NCI-H748 treated with DMSO at 0.1 percent for 48 hours (cell line): ENCODE measurements around the gene UMPS.

ENCODE experiments used
- DNase-seq: peaks from one replicate; lab custom pipeline; 2025; lab: John Stamatoyannopoulos, UW

The UMPS gene

DNA sequence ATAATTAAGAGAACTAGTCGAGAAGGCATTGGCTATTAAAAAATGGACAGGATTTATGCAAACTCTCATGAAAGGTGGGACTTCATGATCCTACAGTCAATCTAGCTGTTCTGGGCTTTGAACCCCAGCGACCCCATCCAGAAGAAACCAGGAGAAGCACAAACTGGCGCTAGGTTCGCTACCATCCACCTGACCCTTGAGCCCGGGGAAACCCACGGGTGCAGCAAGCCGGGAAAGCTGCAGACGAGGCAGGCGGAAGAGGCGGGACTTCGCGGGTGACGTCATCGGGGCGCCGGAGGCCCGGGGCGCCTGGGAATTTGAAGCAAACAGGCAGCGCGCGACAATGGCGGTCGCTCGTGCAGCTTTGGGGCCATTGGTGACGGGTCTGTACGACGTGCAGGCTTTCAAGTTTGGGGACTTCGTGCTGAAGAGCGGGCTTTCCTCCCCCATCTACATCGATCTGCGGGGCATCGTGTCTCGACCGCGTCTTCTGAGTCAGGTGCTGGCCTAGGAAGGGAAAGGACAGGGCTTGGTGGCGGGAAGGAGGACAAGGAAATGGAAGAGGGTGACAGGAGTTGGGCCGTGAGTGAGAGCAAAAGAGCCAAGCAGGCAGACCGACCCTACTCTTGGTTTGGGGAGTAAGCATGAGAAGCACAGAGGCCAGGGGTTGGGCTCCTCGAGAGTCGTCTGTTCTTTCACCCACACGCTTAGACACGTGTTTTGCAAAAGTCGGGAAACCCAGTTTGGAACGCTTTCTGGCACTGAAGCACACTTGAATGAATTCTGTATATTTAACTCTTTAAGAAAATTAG is at the start of gene UMPS:
TSS of gene UMPS (plus strand) at position 324 of the 812 bp plus-strand sequence. CDS start at position 344, 20 bp downstream.
- peak; percentile 58 for DNase-seq

DNA sequence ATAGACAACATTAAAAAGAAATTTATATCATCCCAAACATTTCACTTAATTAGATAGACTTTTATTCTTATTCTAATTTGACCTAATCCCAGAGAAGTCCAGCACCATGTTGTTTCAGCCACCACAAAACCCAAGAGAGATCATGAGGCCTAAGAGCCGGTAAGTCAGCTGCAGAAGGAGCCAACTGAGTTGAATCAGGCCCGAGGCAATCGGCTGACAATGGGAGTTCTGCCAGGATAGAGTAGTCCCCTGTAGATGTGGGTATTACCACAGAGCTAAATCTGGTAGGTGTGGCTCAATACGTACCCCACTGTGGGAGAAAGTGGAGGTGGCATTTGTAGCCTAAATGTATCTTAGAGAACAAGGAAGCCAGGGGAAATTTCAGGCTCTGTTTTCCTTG is 49.7 kb upstream of the UMPS start:
- no peak for DNase-seq

- DNase-seq = no peak
Measured at GRCh38 chr3:124682263-124682662, 48.0 kb upstream of the UMPS start.

GRCh38 chr3:124684459-124684858 is 45.8 kb upstream of the UMPS start:
- DNase-seq = no peak

DNA sequence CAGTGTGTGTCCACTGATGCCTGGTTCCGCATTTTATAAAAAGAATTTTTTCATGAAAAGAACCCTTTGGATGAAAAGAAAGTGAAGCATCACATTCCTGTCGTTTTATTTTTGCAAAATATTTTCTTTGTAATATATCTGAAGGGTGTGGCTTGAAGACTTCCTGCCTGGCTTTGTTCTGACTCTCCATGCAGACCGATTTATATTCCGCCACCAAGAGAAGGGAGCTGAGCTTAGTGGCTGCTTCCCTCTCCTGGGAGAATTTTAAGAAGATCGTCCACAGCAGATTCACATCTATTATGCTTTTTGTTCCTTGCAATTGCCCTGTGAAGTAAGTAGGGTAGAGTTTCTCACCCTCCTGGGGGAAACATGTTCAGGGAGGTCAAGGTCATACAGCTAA is 45.2 kb upstream of the UMPS start:
- DNase-seq = no peak

DNA sequence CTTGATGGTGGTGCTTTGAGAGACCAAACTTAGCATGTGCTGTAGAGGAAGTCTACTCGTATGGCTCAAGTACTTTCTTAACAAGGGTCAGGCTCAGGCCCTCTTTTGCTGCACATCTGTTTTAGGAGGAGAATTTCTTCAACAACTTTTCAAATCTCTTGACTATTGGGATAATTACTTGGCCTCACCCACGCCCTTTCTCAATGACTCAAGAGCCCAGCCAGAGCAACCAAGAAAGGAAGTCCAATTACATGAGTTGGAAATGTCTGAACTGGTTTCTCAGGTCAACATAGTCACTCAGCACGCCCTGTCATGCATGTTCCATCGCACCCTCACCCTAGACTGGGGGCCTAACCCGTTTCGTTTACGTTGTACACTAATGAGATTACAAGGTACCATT is 44.8 kb upstream of the UMPS start:
- no peak for DNase-seq

- DNase-seq = no peak
Measured at GRCh38 chr3:124686028-124686670, 44.1 kb upstream of the UMPS start.

DNA sequence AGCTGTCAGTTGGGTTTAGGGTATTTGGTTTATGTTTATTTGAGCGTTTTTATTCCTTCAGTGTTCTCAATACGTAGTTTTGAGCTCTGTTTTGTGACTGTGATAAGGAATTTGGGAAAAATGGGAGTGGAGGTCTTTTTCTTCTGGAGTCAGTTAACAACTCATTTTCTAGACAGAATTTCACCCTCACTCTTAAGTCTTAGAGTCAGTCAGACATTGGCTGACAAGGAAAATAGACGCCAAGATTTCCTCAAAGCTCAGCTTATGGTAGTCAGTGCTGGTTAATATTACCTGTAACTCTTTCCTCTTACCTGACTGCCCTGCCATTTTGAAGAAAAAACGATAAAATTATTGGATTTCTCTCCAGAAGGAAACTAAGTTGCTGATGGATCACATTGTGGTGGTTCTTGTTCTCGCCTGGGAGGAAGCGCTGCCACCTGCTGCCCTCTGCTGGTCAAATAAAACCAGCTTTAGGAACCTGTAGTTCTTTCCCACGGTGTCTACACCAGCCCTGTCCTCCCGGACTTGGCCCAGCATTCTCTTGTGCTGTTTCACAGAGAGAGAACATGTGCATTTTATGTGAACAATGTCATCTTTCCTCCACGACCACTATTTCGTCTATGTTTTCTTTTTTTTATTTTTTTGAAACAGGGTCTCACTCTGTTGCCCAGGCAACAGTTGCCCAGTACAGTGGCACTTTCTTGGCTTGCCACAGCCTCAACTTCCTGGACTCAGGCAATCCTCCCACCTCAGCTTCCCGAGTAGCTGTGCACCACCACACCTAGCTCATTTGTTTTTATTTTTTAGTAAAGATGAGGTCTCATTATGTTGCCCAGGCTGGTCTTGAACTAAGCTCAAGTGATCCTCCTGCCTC is 41.4 kb upstream of the UMPS start:
- DNase-seq = peak; percentile 30

- no peak for DNase-seq
Measured at GRCh38 chr3:124691599-124691998, 38.7 kb upstream of the UMPS start.

DNA sequence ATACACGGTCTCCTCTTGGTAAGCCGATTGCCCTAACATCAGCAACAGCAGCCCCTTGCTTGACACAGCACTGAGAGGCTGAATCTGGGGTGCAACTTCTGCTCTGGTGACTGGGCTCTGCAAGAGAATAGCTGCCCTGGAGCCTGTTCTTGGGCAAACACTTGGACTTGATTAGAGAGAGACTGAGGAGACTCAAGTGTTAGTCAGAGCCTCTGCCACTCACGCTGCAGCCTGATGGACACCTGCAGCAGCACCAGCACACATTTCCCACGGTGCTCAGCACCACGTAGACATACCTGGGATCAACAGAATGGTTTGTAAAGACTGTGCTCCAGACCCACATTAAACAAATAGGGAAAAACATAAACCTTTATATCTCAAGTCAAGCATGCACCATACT is 35.8 kb upstream of the UMPS start:
- no peak for DNase-seq

- DNase-seq = no peak
Measured at GRCh38 chr3:124695369-124695768, 34.9 kb upstream of the UMPS start.

GRCh38 chr3:124696006-124696405 is 34.2 kb upstream of the UMPS start:
- DNase-seq = no peak

- no peak for DNase-seq
Measured at GRCh38 chr3:124697302-124697701, 33.0 kb upstream of the UMPS start.

DNA sequence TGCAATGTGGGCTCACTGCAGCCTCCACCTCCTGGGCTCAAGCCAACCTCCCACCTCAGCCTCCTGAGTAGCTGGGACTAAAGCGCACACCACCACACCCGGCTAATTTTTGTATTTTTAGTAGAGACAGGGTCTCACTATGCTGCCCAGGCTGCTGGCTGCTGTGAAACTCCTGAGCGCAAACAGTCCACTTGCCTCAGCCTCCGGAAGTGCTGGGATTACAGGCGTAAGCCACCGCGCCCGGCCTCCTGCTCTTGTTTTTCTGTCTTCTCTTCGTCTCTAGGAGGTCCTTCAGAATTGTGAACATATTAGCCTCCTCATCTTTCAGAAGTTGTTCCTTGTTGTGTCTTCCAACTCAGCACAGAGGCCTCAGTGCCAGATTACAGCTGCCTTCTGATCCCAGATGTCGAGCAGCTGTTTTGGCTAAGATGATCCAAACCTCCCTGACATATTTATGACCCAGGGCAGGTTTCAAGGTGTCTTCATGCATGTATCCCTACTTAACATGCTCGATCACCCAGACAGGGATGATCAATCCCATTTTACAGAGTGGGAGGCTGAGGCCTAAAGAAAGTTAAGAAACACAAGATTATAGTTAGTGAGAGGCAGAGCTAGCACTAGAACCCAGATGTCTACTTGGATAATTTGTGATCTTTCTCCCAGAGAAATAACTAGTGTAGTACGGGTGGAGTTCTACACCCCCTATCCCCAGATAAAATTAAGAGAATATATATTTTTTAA is 32.1 kb upstream of the UMPS start:
- DNase-seq = no peak

GRCh38 chr3:124699051-124699450 is 31.2 kb upstream of the UMPS start:
- no peak for DNase-seq

GRCh38 chr3:124699686-124700396 is 30.4 kb upstream of the UMPS start:
- no peak for DNase-seq

DNA sequence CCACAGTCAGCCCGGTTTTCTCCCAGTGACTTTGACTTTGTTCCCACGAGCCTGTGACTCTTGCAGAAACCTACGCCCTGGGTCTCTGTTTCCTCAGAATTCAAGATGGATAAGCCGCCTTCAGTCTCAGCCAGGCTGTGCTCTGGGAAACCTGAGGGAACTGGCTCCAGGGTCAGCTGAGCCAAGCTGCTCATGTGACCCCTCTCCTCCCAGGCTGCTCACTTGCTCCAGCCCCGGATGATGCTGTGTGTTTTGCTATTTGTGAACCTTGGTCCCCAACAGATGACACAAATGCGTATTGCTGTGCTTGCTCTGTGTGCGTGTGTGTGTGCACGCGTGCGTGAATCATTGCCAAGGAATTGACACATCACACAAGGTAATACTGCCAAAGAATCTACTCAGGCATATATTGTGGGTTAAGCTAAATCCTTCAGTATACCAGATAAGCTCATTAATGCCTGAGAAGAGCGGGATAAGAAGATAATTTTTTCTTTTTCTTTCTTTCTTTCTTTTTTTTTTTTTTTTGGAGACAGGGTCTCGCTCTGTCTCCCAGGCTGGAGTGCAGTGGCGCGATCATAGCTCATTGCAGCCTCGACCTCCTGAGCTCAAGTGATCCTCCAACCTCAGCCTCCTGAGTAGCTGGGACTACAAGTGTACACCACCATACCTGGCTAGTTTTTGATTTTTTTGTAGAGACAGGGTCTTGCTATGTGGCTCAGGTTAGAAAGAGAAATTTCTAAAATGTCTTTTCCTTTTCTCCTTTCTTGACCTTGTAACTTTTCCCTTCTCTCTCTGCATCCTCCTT is 29.2 kb upstream of the UMPS start:
- DNase-seq = no peak

DNA sequence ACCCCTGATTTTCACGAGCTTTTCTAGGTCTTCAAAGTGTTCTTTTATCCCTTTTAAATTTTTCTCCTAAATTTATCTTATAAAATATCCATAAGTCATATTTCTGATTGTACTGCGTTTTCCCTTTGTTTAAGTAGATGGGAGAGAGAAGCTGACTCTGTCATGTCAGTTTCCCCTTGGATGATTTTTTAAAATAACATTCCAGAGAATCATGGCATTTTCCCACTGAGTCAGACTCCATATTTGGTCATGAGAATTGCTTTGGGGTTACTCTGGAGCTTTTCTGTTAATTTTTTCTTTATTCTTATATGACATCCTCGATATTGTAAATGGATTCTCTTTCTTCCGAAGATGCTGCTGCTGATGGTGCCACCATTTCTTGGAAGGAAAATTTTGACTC is 28.6 kb upstream of the UMPS start:
- DNase-seq = no peak

DNA sequence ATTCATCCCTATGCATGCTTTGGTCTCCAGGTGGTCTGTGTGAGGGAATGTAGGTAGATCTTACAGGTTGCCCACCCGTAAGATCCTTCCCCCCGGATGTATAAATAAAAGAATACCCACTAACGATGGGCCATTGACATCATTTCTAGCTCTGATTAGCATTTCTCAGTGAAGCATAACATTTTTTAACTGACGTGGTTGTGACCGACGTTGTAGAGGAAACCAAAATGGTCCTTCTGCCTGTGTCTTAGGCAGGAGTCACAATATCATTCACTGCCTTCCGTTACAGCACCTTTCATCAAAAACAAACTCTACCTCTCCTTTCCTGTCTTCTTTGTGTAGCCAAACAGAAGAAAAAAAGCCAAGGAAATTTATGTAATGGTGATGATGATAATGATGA is 27.3 kb upstream of the UMPS start:
- no peak for DNase-seq

DNA sequence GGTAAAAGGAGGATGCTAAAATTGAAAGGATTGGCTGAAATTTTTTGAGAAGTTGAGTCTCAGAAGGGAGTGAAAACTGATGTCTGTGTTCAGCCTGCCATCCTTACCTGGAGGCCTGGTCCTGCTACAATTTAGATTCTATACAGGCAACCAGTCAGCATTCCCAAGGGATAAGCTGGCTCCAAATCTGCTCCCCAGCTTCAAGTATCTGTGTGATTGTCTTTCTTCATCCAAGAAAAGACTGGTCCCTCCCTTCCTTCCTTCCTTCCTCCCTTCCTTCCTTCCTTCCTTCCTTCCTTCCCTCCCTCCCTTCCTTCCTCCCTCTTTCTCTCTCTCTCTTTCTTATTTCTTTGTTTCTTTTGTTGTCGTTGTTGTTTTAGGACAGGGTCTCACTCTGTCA is 24.7 kb upstream of the UMPS start:
- no peak for DNase-seq
